Ovary (tissue), 3 donors: ENCODE results near the gene DHRS3.

ENCODE experiments used
- CTCF ChIP-seq, 3 donors: fragments of 450-650 bp in 2 of 3; fragments of 200-600 bp in 1 of 3; IDR thresholded peaks; one replicate each; pipeline versions ENCODE4 v1.5.1 to v1.8.0; 2016 to 2022; ENCODE audit warnings: antibody characterized with exemption in 3 of 3, mild to moderate bottlenecking in 1 of 3
- POLR2A ChIP-seq: fragments of 450-650 bp; IDR thresholded peaks from one replicate; pipeline ENCODE4 v1.6.1; 2017; ENCODE audit warnings: antibody characterized with exemption, mild to moderate bottlenecking, moderate library complexity
- donor health status: DM: no; HTN: no; CAD: no.

- no peak for TF ChIP-seq CTCF (IDR thresholded peaks at IDR 0.05)
- TF ChIP-seq POLR2A = no peak
These were observed 12.2 kb upstream of the DHRS3 start for GRCh38 chr1:12629985-12630760.
